Measurements from ENCODE around the gene CD164. TPM values are rescaled to one million over a fixed set of nuclear protein-coding genes. Genes with fewer than 3 reads are reported as not detected.

The CD164 gene
- total RNA-seq, 2 donors from 2014 or later: 184 to 186 TPM

GRCh38 chr6:109331081-109331480 lies 51.2 kb downstream of the CD164 start:
- ATAC-seq (no peak), DNase-seq (ENCODE audit: low spot score in 2 of 2) (no peak)
- no peaks in the 10 kb centered on the region for H3K9me3 Mint-ChIP-seq
- no peaks in the 10 kb centered on the region for H3K36me3 Mint-ChIP-seq
- H3K27ac Mint-ChIP-seq: no peak overlapping the region

- DNase-seq (ENCODE audit: low spot score in 2 of 2) (no peak), ATAC-seq (no peak)
- Mint-ChIP-seq H3K27ac (no peak overlapping the region), H3K9me3 (no peaks in the 10 kb centered on the region), H3K36me3 (no peaks in the 10 kb centered on the region)
Observed at GRCh38 chr6:109330263-109330662, 52.0 kb downstream of the CD164 start.

GRCh38 chr6:109328629-109329028 lies 53.6 kb downstream of the CD164 start:
- DNase-seq (ENCODE audit: low spot score in 2 of 2) (no peak), ATAC-seq (no peak)
- H3K27ac Mint-ChIP-seq: no peak overlapping the region
- H3K9me3 Mint-ChIP-seq: no peaks in the 10 kb centered on the region
- H3K36me3 Mint-ChIP-seq: no peaks in the 10 kb centered on the region

GRCh38 chr6:109327959-109328358 lies 54.3 kb downstream of the CD164 start:
- H3K27ac Mint-ChIP-seq: no peak overlapping the region
- ATAC-seq: no peak
- no peaks in the 10 kb centered on the region for H3K36me3 Mint-ChIP-seq
- DNase-seq (ENCODE audit: low spot score in 2 of 2): no peak
- H3K9me3 Mint-ChIP-seq: no peaks in the 10 kb centered on the region

GRCh38 chr6:109327491-109327890 lies 54.8 kb downstream of the CD164 start:
- Mint-ChIP-seq H3K36me3 (no peaks in the 10 kb centered on the region), H3K27ac (no peak overlapping the region), H3K9me3 (no peaks in the 10 kb centered on the region)
- ATAC-seq: no peak
- DNase-seq (ENCODE audit: low spot score in 2 of 2): no peak

- no peak overlapping the region for H3K27ac Mint-ChIP-seq
- H3K9me3 Mint-ChIP-seq: no peaks in the 10 kb centered on the region
- DNase-seq (ENCODE audit: low spot score in 2 of 2) (no peak), ATAC-seq (no peak)
- no peaks in the 10 kb centered on the region for H3K36me3 Mint-ChIP-seq
Observed at GRCh38 chr6:109326351-109326750, 55.9 kb downstream of the CD164 start.

- Mint-ChIP-seq H3K27ac (no peak overlapping the region), H3K9me3 (peaks cover 0 to 4% of the 10 kb centered on the region in 2 donors), H3K36me3 (no peaks in the 10 kb centered on the region)
- ATAC-seq: no peak
- DNase-seq (ENCODE audit: low spot score in 2 of 2): no peak
Observed at GRCh38 chr6:109325400-109325801, 56.9 kb downstream of the CD164 start.

GRCh38 chr6:109323241-109323640 lies 59.0 kb downstream of the CD164 start:
- ATAC-seq (no peak), DNase-seq (ENCODE audit: low spot score in 2 of 2) (no peak)
- H3K9me3 Mint-ChIP-seq: peaks cover 0 to 4% of the 10 kb centered on the region in 2 donors
- H3K27ac Mint-ChIP-seq: no peak overlapping the region
- no peaks in the 10 kb centered on the region for H3K36me3 Mint-ChIP-seq

- ATAC-seq (no peak), DNase-seq (ENCODE audit: low spot score in 2 of 2) (no peak)
- Mint-ChIP-seq H3K36me3 (no peaks in the 10 kb centered on the region), H3K27ac (peak overlapping the region in 1 of 2 donors; percentile 31), H3K9me3 (peaks cover 0 to 4% of the 10 kb centered on the region in 2 donors)
Observed at GRCh38 chr6:109322825-109323224, 59.4 kb downstream of the CD164 start.

- ATAC-seq (no peak), DNase-seq (ENCODE audit: low spot score in 2 of 2) (no peak)
- Mint-ChIP-seq H3K9me3 (peaks cover 0 to 4% of the 10 kb centered on the region in 2 donors), H3K27ac (no peak overlapping the region), H3K36me3 (no peaks in the 10 kb centered on the region)
Observed at GRCh38 chr6:109321752-109322151, 60.5 kb downstream of the CD164 start.

GRCh38 chr6:109320072-109320471 lies 62.2 kb downstream of the CD164 start:
- H3K27ac Mint-ChIP-seq: no peak overlapping the region
- ATAC-seq: no peak
- DNase-seq (ENCODE audit: low spot score in 2 of 2): no peak
- H3K9me3 Mint-ChIP-seq: peaks cover 0 to 4% of the 10 kb centered on the region in 2 donors
- H3K36me3 Mint-ChIP-seq: no peaks in the 10 kb centered on the region

GRCh38 chr6:109318328-109318876 lies 63.9 kb downstream of the CD164 start:
- Mint-ChIP-seq H3K27ac (peak overlapping the region in 1 of 2 donors; percentile 50), H3K9me3 (peaks cover 0 to 4% of the 10 kb centered on the region in 2 donors), H3K36me3 (no peaks in the 10 kb centered on the region)
- ATAC-seq (no peak), DNase-seq (ENCODE audit: low spot score in 2 of 2) (no peak)

GRCh38 chr6:109316909-109317308 lies 65.4 kb downstream of the CD164 start:
- Mint-ChIP-seq H3K9me3 (peaks cover 0 to 4% of the 10 kb centered on the region in 2 donors), H3K27ac (no peak overlapping the region), H3K36me3 (no peaks in the 10 kb centered on the region)
- ATAC-seq (peak in 1 of 2 donors; percentile 30), DNase-seq (ENCODE audit: low spot score in 2 of 2) (no peak)

Other genes starting within 250 kb of the CD164 start
- gene PPIL6, start 58.2 kb upstream of the CD164 start, total RNA-seq: not detected
- 1 to 10 TPM; 7.6 to 9.8 TPM for gene SMPD2, start 58.3 kb upstream of the CD164 start, total RNA-seq
- gene MICAL1, start 73.3 kb upstream of the CD164 start, total RNA-seq: 10 to 100 TPM; 32.9 to 45.7 TPM
- gene ZBTB24, start 100.8 kb upstream of the CD164 start, total RNA-seq: 10 to 100 TPM; 10.8 to 11.5 TPM

All from activated naive CD4-positive, alpha-beta T cell treated with anti-CD3 and anti-CD28 coated beads, Interleukin-2, amount 50 U/mL, for 72 hours (primary cell).